GM12891 (cell line): Measurements from ENCODE around the gene LGALS8.

Experiments
- POLR2A ChIP-seq: IDR thresholded peaks from 2 replicates; pipeline ENCODE4 v1.6.1; 2011; ENCODE audit warnings: low read depth, low read length, control low read depth
- POLR2AphosphoS5 ChIP-seq: IDR thresholded peaks from 2 replicates; pipeline ENCODE4 v1.6.1; 2011; ENCODE audit warnings: low read depth, low read length, control low read depth
- POU2F2 ChIP-seq: IDR thresholded peaks from 2 replicates; pipeline ENCODE4 v1.6.1; 2011; ENCODE audit warnings: low read depth, mild to moderate bottlenecking, control low read depth, low read length, moderate library complexity
- SPI1 ChIP-seq: IDR thresholded peaks from 2 replicates; pipeline ENCODE4 v1.6.1; 2011; ENCODE audit warnings: low read depth, low read length, control low read depth
- TAF1 ChIP-seq: IDR thresholded peaks from 2 replicates; pipeline ENCODE4 v1.6.1; 2011; ENCODE audit warnings: low read depth, low read length, control low read depth

- no peak for TF ChIP-seq POLR2AphosphoS5
- TF ChIP-seq POLR2A = no peak
- no peak for TF ChIP-seq TAF1
- no peak for TF ChIP-seq POU2F2
- no peak for TF ChIP-seq SPI1
Observed at GRCh38 chr1:236535662-236536161, 11.9 kb downstream of the LGALS8 start.
